ENCODE measurements around the gene PDCD6IP.
A peak's percentile ranks its signal among the peaks of the same experiment; 100 is the strongest.
"Not testable (repeated sequence)": the region's sequence is repeated elsewhere in the genome, so short reads cannot be mapped to it uniquely, and the experiment has no call there.

PDCD6IP gene

DNA sequence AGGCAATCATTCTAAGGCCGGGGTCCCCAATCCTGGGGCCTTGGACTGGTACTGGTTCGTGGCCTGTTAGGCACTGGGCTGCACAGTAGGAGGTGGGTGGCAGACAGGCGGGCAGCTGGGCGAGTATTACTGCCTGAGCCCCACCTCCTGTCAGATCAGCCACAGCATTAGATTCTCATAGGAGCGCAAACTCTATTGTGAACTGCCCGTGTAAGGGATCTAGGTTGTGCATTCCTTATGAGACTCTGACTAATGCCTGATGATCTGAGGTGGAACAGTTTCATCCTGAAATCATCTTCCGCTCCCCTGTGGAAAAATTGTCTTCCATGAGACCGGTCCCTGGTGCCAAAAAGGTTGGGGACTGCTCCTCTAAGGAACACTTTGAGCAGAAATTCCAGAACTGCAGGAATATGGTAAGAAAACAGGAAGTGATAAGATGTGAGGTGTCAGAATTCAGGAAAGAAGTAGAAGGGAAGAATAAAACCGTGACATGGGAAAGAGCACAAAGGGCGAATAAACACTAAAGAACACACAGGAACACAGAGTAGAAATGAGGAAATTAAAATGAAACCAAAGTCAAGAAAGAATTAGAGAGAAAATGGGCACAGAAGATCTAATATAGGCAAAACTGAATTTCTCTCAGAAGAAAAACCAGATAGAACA, 57.6 kb downstream of the PDCD6IP start:
- DNase-seq: no peak

DNA sequence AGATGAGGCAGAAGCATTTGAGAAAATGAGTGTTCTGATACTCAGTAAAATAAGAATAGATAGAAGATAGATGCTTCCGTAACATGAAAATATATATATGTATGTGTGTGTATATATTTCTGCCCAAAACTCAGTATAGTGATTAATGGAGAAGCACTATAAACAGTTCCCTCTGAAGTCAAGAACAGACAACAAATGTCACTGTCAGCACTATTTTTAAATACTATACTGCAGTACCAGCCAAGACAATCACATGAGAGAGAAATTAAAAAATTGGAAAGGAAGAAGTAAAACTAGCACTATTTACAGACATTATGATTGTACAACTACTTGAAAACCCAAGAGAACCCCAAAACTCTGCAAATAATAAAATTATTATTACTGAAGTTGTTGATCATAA, 59.3 kb downstream of the PDCD6IP start:
- not testable (repeated sequence) for DNase-seq

DNA sequence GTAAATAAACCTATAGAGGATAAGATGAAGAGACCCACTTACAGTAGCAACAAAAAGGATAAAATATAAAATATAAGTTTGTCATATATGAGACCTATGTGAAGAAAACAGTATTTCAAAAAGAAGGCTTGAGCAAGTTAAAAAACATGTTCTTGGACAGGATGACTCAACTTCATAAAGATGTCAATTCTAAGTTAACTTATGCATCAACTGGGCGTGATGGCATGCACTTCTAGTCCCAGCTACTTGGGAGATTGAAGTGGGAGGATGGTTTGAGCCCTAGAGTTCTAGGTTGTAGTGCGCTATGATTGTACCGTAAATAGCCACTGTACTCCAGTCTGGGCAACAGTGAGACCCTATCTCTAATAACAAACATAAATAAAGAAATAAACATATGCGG, 59.7 kb downstream of the PDCD6IP start:
- DNase-seq: no peak

DNA sequence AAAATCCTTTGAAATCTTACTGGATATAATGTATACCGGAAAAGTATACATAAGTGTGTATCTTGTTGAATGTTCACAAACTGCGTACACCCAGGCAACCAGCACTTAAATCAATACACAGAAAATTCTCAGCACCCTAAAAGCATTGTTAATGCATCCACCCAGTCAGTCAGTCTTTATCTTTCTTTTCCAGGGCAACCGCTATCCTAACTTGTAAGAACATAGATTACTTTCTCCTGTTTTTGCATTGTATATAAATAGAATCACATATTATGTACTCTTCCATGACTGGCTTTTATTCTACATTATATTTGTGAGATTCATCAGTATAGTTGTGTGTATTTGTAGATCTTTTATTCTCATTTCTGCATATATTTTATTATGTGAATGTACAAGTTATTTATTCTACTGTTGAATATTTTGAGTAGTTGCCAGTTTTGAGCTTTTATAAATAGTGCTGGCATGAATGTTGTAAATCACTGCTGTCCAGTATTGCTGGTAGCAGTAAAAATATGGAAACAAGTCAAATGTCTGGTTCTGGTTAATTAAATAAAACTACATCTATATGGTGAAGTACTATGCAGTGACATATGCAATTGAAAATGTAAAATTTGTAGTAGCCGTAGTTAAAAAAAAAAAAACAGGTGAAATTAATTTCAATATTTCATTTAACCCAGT, 62.1 kb downstream of the PDCD6IP start:
- no peak for DNase-seq

DNA sequence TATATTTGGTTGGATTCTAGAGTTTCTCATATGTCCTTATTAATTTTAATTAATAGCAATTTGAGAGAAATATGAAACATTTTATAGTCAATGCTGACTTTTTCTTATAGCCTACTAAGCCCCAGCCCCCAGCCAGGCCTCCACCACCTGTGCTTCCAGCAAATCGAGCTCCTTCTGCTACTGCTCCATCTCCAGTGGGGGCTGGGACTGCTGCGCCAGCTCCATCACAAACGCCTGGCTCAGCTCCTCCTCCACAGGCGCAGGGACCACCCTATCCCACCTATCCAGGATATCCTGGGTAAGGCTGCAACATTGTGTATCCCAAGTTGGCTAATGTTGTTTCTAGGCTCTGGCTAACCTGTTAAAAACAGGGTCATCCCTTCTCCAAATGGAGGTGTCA, 66.7 kb downstream of the PDCD6IP start:
- no peak for DNase-seq

DNA sequence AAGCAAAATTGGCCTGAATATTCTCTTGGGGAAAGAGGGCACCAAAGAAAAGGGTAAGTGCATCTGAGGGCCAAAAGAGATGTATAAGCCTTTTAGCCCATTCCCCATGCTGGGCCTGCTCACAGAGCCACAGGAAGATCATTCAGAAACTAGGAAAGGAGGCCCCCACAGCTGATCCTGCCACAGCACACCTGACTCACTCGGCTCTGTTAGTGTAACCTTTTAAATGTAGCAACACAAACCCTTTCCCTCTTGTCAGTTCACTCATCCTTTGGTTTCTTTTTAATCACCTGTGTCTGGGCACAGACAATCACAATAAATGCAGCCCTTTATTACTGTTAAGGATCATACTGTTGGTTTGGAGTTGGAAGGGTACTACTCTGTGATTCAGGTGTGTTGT, 69.9 kb downstream of the PDCD6IP start:
- DNase-seq: no peak

DNA sequence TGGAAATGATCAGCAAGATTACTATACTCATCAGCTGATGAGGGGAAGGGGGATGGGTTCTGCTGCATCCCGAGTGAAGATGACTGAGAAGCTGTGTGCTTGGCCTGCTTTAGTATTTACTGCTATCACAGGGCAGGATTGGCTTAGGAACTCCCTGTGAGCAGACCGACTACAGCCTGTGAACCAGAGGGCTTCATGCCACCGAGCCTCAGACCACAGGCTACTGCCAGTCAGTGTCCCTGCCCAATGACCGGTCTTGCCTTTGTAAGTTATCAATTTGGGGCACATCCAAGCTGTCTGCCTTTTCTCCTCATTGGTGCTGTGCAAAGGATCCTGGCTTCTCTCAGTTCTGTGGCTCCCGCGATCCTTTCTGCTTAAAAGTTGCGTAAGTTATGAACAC, 71.5 kb downstream of the PDCD6IP start:
- no peak for DNase-seq

DNA sequence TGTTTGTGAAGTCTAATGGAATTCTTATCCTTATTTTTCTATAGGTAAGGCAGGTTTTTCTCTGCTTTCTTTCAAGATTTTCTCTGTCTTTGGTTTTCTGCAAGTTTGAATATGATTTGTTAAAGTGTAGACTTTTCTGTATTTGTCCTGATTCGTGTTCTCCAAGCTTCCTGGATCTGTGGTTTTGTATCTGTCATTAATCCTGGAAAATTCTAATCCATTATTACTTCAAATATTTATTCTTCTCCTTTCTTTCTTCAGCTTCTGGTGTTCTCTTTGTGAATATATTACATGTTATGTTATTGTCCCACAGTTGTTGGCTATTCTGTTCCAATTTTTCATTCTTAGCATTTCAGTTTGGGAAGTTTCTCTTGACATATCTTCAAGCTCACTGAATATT, 76.4 kb downstream of the PDCD6IP start:
- no peak for DNase-seq

DNA sequence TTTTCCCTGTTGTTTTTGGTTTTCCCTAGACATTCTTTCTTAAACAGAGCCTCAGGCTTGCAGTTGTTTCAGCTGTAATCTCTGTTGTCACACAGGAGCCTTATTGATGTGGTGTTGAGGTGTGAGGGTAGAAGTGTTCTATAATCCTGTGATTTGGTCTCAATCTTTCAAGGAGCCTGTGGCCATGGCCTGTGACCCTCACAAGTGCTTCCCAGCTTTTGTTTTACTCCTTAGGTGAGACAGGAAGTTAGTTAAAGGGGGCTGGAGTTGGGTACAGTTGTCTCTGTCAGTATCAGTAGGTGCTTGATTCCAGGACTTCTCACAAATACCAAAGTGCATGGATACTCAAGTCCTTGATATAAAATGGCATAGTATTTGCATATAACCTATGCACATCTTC, 77.2 kb downstream of the PDCD6IP start:
- DNase-seq: no peak

DNA sequence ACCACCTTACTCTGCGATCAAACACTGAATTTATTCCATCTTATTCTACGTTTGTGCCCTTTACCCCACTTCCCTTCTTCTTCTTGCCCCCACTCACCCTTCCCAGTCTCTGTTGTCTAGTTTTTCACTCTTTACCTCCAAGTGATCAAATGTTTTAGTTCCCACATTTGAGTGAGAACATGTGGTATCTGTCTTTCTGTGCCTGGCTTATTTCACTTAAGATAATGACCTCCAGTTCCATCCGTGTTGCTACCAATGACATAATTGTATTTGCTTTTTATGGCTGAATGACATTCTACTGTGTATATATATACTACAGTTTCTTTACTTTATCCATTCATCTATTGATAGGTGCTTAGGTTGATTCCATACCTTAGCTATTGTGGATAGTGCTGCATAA, 78.8 kb downstream of the PDCD6IP start:
- DNase-seq: no peak

DNA sequence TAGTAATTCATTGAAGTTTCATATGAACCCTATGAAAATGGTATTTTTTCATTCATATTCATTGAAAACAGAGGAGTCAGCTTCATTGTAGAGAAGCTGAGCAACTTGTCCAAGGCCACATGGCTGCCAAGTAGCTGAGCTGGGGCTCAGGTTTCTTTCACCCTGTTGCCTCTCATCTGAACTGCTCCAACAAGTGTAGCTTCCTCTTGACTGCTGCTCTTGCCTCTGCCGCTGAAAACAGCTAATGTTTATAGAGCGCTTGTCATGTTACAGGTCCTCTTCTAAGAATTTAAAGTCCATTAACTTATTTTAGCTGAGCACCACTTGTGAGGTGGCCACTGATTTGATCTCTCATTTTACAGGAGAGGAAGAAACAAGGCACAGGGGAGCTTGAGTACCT, 81.1 kb downstream of the PDCD6IP start:
- DNase-seq: no peak

DNA sequence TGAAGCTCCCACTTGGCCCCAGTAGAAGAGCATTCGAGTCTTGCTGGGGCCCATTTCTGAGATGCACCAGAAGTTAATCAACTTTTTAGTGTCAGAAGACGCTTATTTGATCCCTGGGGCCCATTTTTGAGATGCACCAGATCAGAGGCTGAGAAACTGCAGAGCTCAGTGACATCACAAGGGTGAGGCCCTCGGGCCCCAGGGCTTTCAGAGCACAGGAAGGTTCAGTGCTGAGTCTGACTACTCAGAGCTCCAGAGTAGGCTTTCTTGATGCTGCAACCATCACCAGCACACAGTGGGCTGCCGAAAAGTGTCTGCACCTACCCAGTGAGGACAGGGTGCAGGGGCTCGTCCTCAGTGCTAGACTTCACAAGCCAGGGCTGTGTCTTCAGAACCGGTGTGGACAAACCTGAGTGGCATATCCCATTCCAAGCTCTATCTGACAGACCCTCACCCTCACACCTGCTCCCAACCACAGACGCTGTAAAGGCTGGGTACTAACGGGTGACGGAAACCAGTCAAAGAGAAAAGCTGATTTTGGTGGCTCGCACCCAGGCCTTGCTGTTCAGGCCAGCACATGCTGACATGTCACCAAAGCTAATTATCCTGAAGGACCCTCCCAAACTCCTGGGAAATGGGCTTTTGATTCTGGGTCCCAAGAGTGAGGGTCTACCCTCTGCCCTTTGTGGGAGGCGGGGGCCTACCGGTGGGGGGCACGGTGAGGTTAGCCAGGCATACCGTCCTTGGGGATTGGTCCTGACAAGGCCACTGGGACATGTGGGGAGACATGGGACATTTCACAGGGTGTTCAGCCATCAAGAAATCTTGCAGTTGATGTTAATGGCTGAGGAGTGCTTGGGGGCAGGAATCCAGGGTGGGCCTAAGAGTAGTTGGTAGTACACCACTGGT, 83.0 kb downstream of the PDCD6IP start:
- no peak for DNase-seq

DNA sequence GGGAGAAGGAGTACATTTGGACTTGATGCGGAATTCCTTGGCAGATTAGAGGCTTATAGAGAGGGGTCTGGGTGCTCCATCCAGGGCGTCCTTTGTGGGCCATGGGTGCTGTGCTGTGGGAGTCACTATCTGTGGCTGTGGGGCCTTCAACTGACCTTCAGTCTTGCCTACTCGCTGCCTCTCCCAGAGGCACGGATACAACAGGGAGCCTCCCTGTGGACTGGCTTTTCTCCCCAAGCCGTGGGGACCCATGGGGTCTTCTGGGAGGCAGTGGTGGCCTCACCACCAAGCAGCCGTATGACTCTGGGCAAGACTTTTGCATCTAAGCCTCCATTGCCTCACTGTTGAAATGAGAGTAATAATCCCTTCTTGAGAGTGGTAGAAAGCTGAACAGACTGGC, 83.9 kb downstream of the PDCD6IP start:
- DNase-seq: no peak

DNA sequence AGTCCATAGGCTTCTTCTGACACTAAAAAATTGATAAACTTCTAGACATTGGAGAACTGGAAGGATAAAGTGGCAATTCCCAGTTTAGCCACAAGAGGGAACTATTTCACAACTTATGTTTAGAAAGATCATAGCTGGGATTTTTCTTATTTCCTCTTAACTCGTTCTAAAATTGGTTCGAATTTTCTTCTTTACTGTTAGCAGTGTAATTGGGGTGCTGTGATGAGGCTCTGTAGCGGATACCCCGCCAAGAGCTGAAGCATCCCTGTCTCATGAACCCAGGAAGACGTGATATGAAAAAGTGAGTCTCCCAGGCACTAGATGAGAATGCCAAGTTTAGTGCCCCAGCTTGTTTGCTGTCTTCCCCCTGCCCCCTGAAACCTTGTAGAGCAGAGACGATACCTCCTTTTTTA, 85.1 kb downstream of the PDCD6IP start:
- DNase-seq: peak; percentile 21

DNA sequence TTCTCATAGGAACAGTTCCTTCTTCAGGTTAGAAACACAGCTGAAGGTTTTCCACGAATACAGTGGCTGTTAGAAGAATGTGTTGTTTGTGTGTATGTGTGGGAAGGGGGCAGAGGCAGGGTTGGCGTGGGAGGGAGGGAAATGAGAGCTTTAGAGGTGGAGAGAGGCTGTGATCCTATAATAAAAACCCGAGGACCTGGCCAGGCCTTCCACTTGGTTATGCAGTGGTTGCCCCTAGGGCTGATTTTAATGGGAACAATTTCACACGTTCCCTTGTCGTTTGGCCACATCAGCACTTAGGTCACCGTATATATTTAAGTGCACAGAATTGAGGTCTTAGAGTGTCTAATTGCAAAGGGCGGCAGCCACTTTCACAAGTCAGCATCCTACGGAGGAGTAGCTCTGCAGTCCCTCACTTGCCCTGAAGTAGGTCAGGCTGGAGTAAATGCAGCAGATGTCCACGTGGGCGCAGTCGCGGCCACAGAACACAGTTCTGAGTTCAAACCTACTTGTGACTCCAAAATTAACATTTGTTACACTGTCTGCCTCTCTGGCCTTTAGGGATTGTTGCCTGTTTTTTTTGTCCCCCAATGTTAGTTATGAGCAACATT, 85.6 kb downstream of the PDCD6IP start:
- DNase-seq: no peak

DNA sequence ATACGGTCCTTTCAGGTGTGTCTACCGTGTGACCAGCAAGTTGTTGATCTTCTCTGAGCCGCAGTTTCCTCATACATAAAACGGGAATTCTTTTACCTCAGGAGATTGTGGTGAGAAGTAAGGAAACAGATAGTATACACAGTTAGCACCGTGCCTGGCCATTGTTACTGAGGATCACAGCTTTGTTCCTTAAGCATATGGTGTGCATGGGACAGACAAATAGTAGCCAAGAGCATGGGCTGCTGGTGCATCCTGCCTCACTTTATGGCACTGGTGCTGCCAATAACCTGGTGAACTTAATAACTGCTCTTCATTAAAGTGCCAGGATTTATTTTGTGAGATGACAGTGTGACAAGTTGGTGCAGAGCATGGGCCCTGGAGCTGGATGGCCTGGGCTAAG, 86.3 kb downstream of the PDCD6IP start:
- no peak for DNase-seq

DNA sequence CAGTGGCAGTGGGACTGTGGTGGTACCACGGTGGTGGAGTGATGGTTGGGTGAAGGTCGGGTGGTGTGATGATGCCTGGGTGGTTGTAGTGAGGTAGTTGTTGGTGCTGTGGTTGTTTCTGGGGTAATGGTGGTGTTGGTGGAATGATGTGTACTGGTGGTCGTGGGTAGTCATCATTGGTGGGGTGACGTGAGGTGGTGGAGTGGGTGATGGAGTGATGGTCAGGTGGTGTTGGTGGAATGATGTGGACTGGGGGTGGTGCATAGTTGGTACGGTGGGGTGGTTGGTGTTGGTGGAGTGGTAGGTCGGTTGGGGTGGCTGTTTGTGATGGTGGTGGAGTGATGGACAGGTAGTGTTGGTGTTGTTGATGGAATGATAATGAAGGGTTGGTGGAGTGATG, 87.1 kb downstream of the PDCD6IP start:
- DNase-seq: no peak

DNA sequence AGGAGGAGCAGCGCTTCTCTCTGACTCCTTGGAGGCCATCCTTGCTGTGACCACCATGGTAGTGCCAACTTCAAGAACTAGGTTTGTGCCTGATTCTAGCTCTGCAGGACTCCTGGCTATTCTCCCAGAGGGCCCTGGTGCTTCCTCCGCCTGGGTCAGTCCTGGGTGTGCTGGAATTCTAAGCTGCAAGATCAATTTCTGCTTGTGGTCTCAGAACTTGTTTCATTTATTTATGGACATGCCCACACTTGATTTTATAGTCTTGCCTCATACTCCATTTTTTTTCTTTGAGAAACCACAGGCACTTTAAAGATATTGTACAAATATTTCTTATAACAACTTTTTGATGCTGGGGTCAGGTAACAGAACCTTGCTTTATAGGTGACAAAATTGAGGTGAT, 87.6 kb downstream of the PDCD6IP start:
- DNase-seq: no peak

DNA sequence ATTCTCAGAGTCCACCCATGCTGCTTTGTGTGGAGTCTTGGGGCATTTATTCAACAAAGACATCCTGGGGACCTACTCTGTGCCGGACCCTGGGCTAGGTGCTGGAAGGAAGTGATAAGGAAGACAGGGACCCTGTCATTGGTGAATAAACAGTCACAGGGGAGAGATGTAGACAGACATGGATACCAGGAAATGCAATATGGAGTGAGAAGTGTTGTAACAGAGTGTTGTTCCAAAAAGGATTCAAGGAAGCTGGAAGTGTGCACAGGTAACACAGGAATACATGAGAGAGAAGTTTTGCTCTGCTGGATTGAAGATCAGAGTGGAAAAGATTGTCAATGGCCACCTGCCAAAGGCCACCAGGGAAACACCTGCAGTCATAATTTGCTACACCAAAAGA, 89.0 kb downstream of the PDCD6IP start:
- no peak for DNase-seq

DNA sequence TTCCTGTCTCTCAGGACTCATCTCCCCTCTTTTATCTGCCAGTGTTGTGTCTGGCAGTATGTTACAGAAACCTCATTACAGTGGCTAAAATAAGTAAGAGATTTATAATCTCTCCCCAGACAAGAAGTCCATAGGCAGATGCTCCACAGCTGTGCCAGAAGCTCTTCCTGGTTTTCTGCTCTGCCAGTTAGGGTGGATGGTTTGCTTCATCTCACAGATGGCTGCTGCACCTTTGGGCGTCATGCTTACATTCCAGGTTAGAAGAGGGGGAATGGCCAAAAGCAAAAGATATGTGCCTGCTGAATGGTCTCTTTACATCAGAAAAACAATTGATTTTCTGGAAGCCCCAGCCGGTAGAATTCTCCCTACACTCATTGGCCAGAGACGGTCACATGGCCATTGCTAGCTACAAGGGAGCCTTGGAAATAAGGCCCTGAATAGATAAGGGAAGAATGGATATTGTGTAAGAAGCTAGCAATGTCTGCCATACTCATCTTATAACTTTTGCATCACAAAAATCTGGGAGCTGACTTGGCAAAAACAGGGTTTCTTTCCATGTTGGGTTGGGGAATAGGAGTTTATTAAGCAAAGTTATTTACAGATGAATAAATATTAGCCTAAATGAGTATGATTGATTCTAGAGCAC, 91.1 kb downstream of the PDCD6IP start:
- no peak for DNase-seq

DNA sequence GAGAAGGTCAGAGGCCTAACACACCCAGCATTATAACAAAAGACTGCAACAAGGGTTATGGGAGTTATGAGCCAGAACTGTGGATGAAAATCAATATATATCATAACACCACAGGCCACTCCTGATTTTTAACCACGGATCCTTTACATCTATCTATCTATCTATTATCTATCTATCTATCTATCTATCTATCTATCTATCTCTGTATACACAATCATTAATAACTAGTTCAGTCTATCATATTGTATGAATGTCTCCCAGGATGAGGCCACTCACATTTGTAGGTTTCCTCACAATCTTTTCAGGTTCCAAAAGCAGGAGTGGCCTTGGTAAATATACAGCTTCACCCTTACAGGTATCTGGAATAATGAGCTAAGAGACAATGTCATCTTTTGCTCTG, 94.2 kb downstream of the PDCD6IP start:
- no peak for DNase-seq

DNA sequence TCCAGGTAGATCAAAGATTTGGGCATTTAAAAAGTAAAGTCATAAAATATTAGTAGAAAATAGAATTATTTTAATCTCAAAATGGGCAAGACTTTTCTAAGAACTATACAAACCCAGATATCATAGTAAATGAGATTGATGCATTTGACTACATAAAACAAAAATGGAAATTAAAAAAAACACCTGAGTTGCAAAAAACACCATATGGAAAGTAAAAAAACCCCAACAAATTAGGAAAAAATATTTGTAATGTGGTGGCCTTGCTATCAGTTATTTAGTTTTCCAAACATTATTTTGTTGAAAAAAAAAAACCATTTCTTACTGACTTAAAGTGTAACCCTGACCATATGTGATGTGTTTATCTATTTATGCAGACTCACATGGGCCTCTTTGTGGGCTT, 97.2 kb downstream of the PDCD6IP start:
- no peak for DNase-seq

DNA sequence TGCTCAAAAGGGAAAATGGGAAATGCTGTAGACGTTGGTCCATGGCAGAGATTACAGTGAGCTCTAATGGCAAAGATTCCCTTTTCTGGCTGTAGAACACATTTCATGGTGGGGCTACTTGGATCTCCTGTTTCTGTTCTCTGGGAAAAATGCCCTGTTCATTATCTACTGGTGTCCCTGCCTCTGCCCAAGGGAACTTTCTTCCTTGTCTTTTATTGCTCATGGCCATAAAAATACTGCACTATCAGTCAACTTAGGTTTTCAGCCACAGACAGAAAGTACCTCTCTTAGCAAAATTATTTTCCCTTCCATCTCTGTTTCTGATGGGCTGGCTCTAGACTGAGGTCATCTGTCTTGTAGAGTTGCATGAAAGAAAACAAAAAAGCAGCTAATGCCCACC, 98.9 kb downstream of the PDCD6IP start:
- no peak for DNase-seq

Measured in stimulated activated CD4-positive, alpha-beta T cell treated with anti-CD3 and anti-CD28 coated beads, Interleukin-4, amount 100 ng/mL, for 24 hours (primary cell).